NCI-H82 (cell line): ENCODE data around the gene PSME1.
"Not testable (repeated sequence)": the region's sequence is repeated elsewhere in the genome, so short reads cannot be mapped to it uniquely, and the experiment has no call there.

Source experiments
- DNase-seq: peaks from one replicate; lab custom pipeline; 2025; lab: John Stamatoyannopoulos, UW

PSME1 gene

GRCh38 chr14:24105609-24106239 lies 30.3 kb upstream of the PSME1 start:
- DNase-seq, result not testable (repeated sequence)

- DNase-seq, result no peak
These were observed 29.2 kb upstream of the PSME1 start for GRCh38 chr14:24106672-24107271.

GRCh38 chr14:24108336-24108874 lies 27.6 kb upstream of the PSME1 start:
- DNase-seq, result no peak

- no peak for DNase-seq
These were observed 25.9 kb upstream of the PSME1 start for GRCh38 chr14:24110060-24110459.

- DNase-seq, result no peak
These were observed 25.5 kb upstream of the PSME1 start for GRCh38 chr14:24110523-24110922.

GRCh38 chr14:24113379-24113800 lies 22.6 kb upstream of the PSME1 start:
- DNase-seq, result no peak

- peak; percentile 92 for DNase-seq
These were observed 22.0 kb upstream of the PSME1 start for GRCh38 chr14:24113801-24114531.

GRCh38 chr14:24114532-24115421 lies 21.2 kb upstream of the PSME1 start, which contains the start of the genes DCAF11 and NRL:
Gene DCAF11 (plus strand): TSS chr14:24114777. CDS start chr14:24115595, 818 bp downstream.
Gene NRL (minus strand): TSS chr14:24114949. CDS start chr14:24082848, 32,101 bp downstream.
- DNase-seq, result peak; percentile 99

GRCh38 chr14:24115422-24116127 lies 20.4 kb upstream of the PSME1 start:
- DNase-seq, result no peak

GRCh38 chr14:24116128-24116814 lies 19.7 kb upstream of the PSME1 start:
- DNase-seq, result no peak

GRCh38 chr14:24117179-24117578 lies 18.8 kb upstream of the PSME1 start:
- DNase-seq, result no peak

GRCh38 chr14:24119691-24120090 lies 16.3 kb upstream of the PSME1 start:
- no peak for DNase-seq

GRCh38 chr14:24121210-24121609 lies 14.8 kb upstream of the PSME1 start:
- DNase-seq, result no peak

- no peak for DNase-seq
These were observed 13.6 kb upstream of the PSME1 start for GRCh38 chr14:24122416-24122815.

GRCh38 chr14:24122898-24123297 lies 13.1 kb upstream of the PSME1 start:
- no peak for DNase-seq

GRCh38 chr14:24123424-24124417 lies 12.3 kb upstream of the PSME1 start:
- DNase-seq, result no peak

- DNase-seq, result no peak
These were observed 9.1 kb upstream of the PSME1 start for GRCh38 chr14:24126939-24127338.

GRCh38 chr14:24127673-24128072 lies 8.3 kb upstream of the PSME1 start:
- no peak for DNase-seq

- no peak for DNase-seq
These were observed 6.5 kb upstream of the PSME1 start for GRCh38 chr14:24129410-24129998.
